ENCODE data around the gene FRMD4B. TPM values are rescaled to one million over a fixed set of nuclear protein-coding genes. Genes with fewer than 3 reads are reported as not detected.

Gene FRMD4B
- total RNA-seq, 2 experiments from 2014 or later, result not detected

GRCh38 chr3:69419276-69419675 lies 33.4 kb upstream of the FRMD4B start:
- intact Hi-C loops (cut with micrococcal nuclease; ENCODE audit: unreplicated experiment), result no loop called here
- Histone ChIP-seq H3K9me3 (ENCODE audit: low read length) (no peaks in the 10 kb centered on the region), H3K36me3 (ENCODE audit: insufficient read depth, low read length) (no peaks in the 10 kb centered on the region), H3K79me2 (ENCODE audit: insufficient read depth, low read depth, low read length) (no peaks in the 10 kb centered on the region), H3K4me3 (ENCODE audit: low read depth, low read length, poor library complexity, severe bottlenecking) (no peak overlapping the region), H3K4me2 (ENCODE audit: low read length) (no peak overlapping the region), H2AFZ (ENCODE audit: low read length) (no peak overlapping the region), H3K9me2 (ENCODE audit: insufficient read depth, low read length) (no peaks in the 10 kb centered on the region), H4K20me1 (ENCODE audit: insufficient read depth, low read length) (no peaks in the 10 kb centered on the region), H3K4me1 (ENCODE audit: insufficient read depth, low read length, poor library complexity, severe bottlenecking) (no peaks in the 10 kb centered on the region), H3K27ac (ENCODE audit: low read depth, low read length, poor library complexity, severe bottlenecking) (no peak overlapping the region)
- no TSS peak for BruUV-seq (replicated peaks)
- CTCF ChIA-PET (ENCODE audit: unreplicated experiment), result no interaction called here
- no peak for TF ChIP-seq EZH2phosphoT487 (IDR thresholded peaks at IDR 0.05; ENCODE audit: borderline replicate concordance, low read depth, low read length)
- no peak for TF ChIP-seq CTCF (conservative IDR thresholded peaks at IDR 0.05; ENCODE audit: low read length)
- no peak for DNase-seq (ENCODE audit: low spot score)
- POLR2A ChIA-PET, result no interaction called here

- CTCF ChIA-PET (ENCODE audit: unreplicated experiment), result no interaction called here
- POLR2A ChIA-PET, result no interaction called here
- DNase-seq (ENCODE audit: low spot score), result no peak
- Histone ChIP-seq H3K4me1 (ENCODE audit: insufficient read depth, low read length, poor library complexity, severe bottlenecking) (no peaks in the 10 kb centered on the region), H3K9me3 (ENCODE audit: low read length) (no peaks in the 10 kb centered on the region), H3K9me2 (ENCODE audit: insufficient read depth, low read length) (no peaks in the 10 kb centered on the region), H3K4me2 (ENCODE audit: low read length) (no peak overlapping the region), H3K4me3 (ENCODE audit: low read depth, low read length, poor library complexity, severe bottlenecking) (no peak overlapping the region), H4K20me1 (ENCODE audit: insufficient read depth, low read length) (no peaks in the 10 kb centered on the region), H3K79me2 (ENCODE audit: insufficient read depth, low read depth, low read length) (no peaks in the 10 kb centered on the region), H2AFZ (ENCODE audit: low read length) (no peak overlapping the region), H3K36me3 (ENCODE audit: insufficient read depth, low read length) (no peaks in the 10 kb centered on the region), H3K27ac (ENCODE audit: low read depth, low read length, poor library complexity, severe bottlenecking) (no peak overlapping the region)
- BruUV-seq (replicated peaks), result no TSS peak
- no peak for TF ChIP-seq CTCF (conservative IDR thresholded peaks at IDR 0.05; ENCODE audit: low read length)
- no peak for TF ChIP-seq EZH2phosphoT487 (IDR thresholded peaks at IDR 0.05; ENCODE audit: borderline replicate concordance, low read depth, low read length)
- intact Hi-C loops (cut with micrococcal nuclease; ENCODE audit: unreplicated experiment), result no loop called here
Measured at GRCh38 chr3:69417541-69418078, 31.7 kb upstream of the FRMD4B start.

- H3K9me3 ChIP-seq (ENCODE audit: low read length), result no peaks in the 10 kb centered on the region
- intact Hi-C loops (cut with micrococcal nuclease; ENCODE audit: unreplicated experiment), result loop anchor here (5.0 kb wide), 1 partner anchor 251 kb away; no protein-coding TSS in a partner anchor
- no peak overlapping the region for H3K4me2 ChIP-seq (ENCODE audit: low read length)
- no TSS peak for BruUV-seq (replicated peaks)
- POLR2A ChIA-PET, result no interaction called here
- no peak overlapping the region for H3K27ac ChIP-seq (ENCODE audit: low read depth, low read length, poor library complexity, severe bottlenecking)
- H4K20me1 ChIP-seq (ENCODE audit: insufficient read depth, low read length), result no peaks in the 10 kb centered on the region
- H3K36me3 ChIP-seq (ENCODE audit: insufficient read depth, low read length), result no peaks in the 10 kb centered on the region
- H2AFZ ChIP-seq (ENCODE audit: low read length), result no peak overlapping the region
- TF ChIP-seq EZH2phosphoT487 (IDR thresholded peaks at IDR 0.05; ENCODE audit: borderline replicate concordance, low read depth, low read length) (no peak), CTCF (conservative IDR thresholded peaks at IDR 0.05; ENCODE audit: low read length) (no peak)
- CTCF ChIA-PET (ENCODE audit: unreplicated experiment), result no interaction called here
- H3K4me3 ChIP-seq (ENCODE audit: low read depth, low read length, poor library complexity, severe bottlenecking), result no peak overlapping the region
- no peaks in the 10 kb centered on the region for H3K4me1 ChIP-seq (ENCODE audit: insufficient read depth, low read length, poor library complexity, severe bottlenecking)
- DNase-seq (ENCODE audit: low spot score), result no peak
- H3K79me2 ChIP-seq (ENCODE audit: insufficient read depth, low read depth, low read length), result no peaks in the 10 kb centered on the region
- H3K9me2 ChIP-seq (ENCODE audit: insufficient read depth, low read length), result no peaks in the 10 kb centered on the region
Measured at GRCh38 chr3:69413551-69414207, 27.8 kb upstream of the FRMD4B start.

All from OCI-LY7 (cell line).